GM19455 (cell line): ENCODE results near the gene DDO.
"Not testable (repeated sequence)": the region's sequence is repeated elsewhere in the genome, so short reads cannot be mapped to it uniquely, and the experiment has no call there.

ENCODE experiments used
- ATAC-seq: cut with Tn5 transposase; IDR thresholded peaks from one replicate; pipeline ENCODE4 v1.9.1; 2021; ENCODE audit not compliant: unreplicated experiment

Gene DDO

GRCh38 chr6:110415086-110415916 is at the start of gene DDO:
TSS of gene DDO (minus strand) at chr6:110415575. CDS start at chr6:110413462, 2,113 bp downstream.
- ATAC-seq: no peak

GRCh38 chr6:110462884-110463481 is 47.6 kb upstream of the DDO start:
- ATAC-seq: no peak

- no peak for ATAC-seq
These were observed 46.0 kb upstream of the DDO start for GRCh38 chr6:110461376-110461775.

GRCh38 chr6:110459137-110459536 is 43.8 kb upstream of the DDO start:
- ATAC-seq: no peak

- ATAC-seq: no peak
These were observed 43.1 kb upstream of the DDO start for GRCh38 chr6:110458476-110458875.

- not testable (repeated sequence) for ATAC-seq
These were observed 42.3 kb upstream of the DDO start for GRCh38 chr6:110457567-110458175.

- ATAC-seq: no peak
These were observed 41.3 kb upstream of the DDO start for GRCh38 chr6:110456694-110457093.

- ATAC-seq: no peak
These were observed 34.1 kb upstream of the DDO start for GRCh38 chr6:110449541-110449895.

GRCh38 chr6:110448846-110449540 is 33.6 kb upstream of the DDO start:
- ATAC-seq: no peak

- no peak for ATAC-seq
These were observed 32.4 kb upstream of the DDO start for GRCh38 chr6:110447761-110448160.

- no peak for ATAC-seq
These were observed 31.0 kb upstream of the DDO start for GRCh38 chr6:110446405-110446804.

- ATAC-seq: no peak
These were observed 24.7 kb upstream of the DDO start for GRCh38 chr6:110440026-110440425.

- no peak for ATAC-seq
These were observed 24.0 kb upstream of the DDO start for GRCh38 chr6:110439356-110439755.

GRCh38 chr6:110434961-110435602 is 19.7 kb upstream of the DDO start:
- ATAC-seq: no peak

GRCh38 chr6:110432285-110432900 is 17.0 kb upstream of the DDO start:
- ATAC-seq: no peak

GRCh38 chr6:110430741-110431140 is 15.4 kb upstream of the DDO start:
- ATAC-seq: no peak

GRCh38 chr6:110430236-110430635 is 14.9 kb upstream of the DDO start:
- no peak for ATAC-seq

GRCh38 chr6:110428153-110428552 is 12.8 kb upstream of the DDO start:
- no peak for ATAC-seq

GRCh38 chr6:110425816-110426215 is 10.4 kb upstream of the DDO start:
- ATAC-seq: no peak

- ATAC-seq: no peak
These were observed 7.1 kb upstream of the DDO start for GRCh38 chr6:110422444-110422822.
